Upper lobe of left lung (tissue), 6 donors: ENCODE measurements around the gene AOC2. TPM values are rescaled to one million over a fixed set of nuclear protein-coding genes. Genes with fewer than 3 reads are reported as not detected.

Experiments used
- ATAC-seq, 2 donors: fragments of 200-7000 bp; cut with Tn5 transposase; one replicate each; pipeline ENCODE4 v1.9.1; 2022; ENCODE audit warnings: mild to moderate bottlenecking in 2 of 2, moderate library complexity in 2 of 2; ENCODE audit not compliant: low FRiP score in 2 of 2
- DNase-seq, 2 donors: peaks; one replicate each; pipeline ENCODE4 v3.0.0-alpha.2; 2019 to 2020
- H3K27ac ChIP-seq, 4 donors: fragments of 200-600 bp; sonication (generic); one replicate each; pipeline ENCODE4 v1.5.1; 2016 to 2019
- H3K27me3 ChIP-seq, 4 donors: fragments of 200-600 bp; sonication (generic); one replicate each; pipeline ENCODE4 v1.5.1; 2017 to 2019
- H3K36me3 ChIP-seq, 4 donors: fragments of 200-600 bp; sonication (generic); one replicate each; pipeline ENCODE4 v1.5.1; 2016 to 2019
- H3K4me1 ChIP-seq, 4 donors: fragments of 200-600 bp; sonication (generic); one replicate each; pipeline ENCODE4 v1.5.1; 2018 to 2019
- H3K4me3 ChIP-seq, 4 donors: fragments of 200-600 bp; sonication (generic); one replicate each; pipeline ENCODE4 v1.5.1; 2017 to 2019; ENCODE audit warnings: mild to moderate bottlenecking in 2 of 4, moderate library complexity in 1 of 4
- H3K9me3 ChIP-seq, 4 donors: fragments of 200-600 bp; sonication (generic); one replicate each; pipeline ENCODE4 v1.5.1; 2018 to 2019
- CTCF ChIP-seq, 6 experiments: fragments of 450-650 bp in 4 of 6; fragments of 200-600 bp in 2 of 6; sonication (generic) in 2 of 6; IDR thresholded peaks; one replicate each; pipeline ENCODE4 v1.5.1; 2016 to 2019; ENCODE audit warnings: antibody characterized with exemption in 6 of 6
- EP300 ChIP-seq, 4 donors: sonication (generic); formaldehyde crosslinking; IDR thresholded peaks; one replicate each; pipeline ENCODE4 v1.5.1; 2017; ENCODE audit warnings: antibody characterized with exemption in 4 of 4, control low read depth in 2 of 4
- POLR2A ChIP-seq, 4 donors: fragments of 450-650 bp; IDR thresholded peaks; one replicate each; pipeline ENCODE4 v1.5.1; 2016 to 2017; ENCODE audit warnings: antibody characterized with exemption in 4 of 4, mild to moderate bottlenecking in 2 of 4
- POLR2AphosphoS5 ChIP-seq, 2 donors: sonication (generic); formaldehyde crosslinking; IDR thresholded peaks; one replicate each; pipeline ENCODE4 v1.5.1; 2017; ENCODE audit warnings: antibody characterized with exemption in 2 of 2
- whole genome bisulfite sequencing, 2 donors: methylation state at CpG; one replicate each; pipeline ENCODE4 v1.1.5; 2017 to 2018; 5-methylcytosine and 5-hydroxymethylcytosine counted together
- total RNA-seq, 6 donors: library from RNA; depleted of rRNA in 4 of 6; stranded (reverse); fragments of >200 nt in 4 of 6; gene quantifications; one replicate each; pipeline versions ENCODE4 v1.1.0 to v1.2.1, GENCODE V29; 2016 to 2021
- donor health status: DM: no; HTN: no; CAD: no; lungs with moderate emphysema.
- donor health status: DM: no; HTN: yes; CAD: no; lungs with severe emphysema.

Gene AOC2
- total RNA-seq, 6 donors from 2014 or later, result 1.5 to 5.2 (median 2.9) TPM

GRCh38 chr17:42832213-42832933 lies 12.0 kb upstream of the AOC2 start:
- Histone ChIP-seq H3K27me3 (no peaks in the 10 kb centered on the region), H3K9me3 (no peaks in the 10 kb centered on the region), H3K4me3 (peak overlapping the region; percentile 79 to 98 (median 94)), H3K36me3 (peaks cover 6 to 26% (median 18%) of the 10 kb centered on the region in 4 donors), H3K4me1 (peaks cover 19 to 34% (median 23%) of the 10 kb centered on the region in 4 donors), H3K27ac (peak overlapping the region; percentile 89 to 95 (median 92))
- ATAC-seq (peak; percentile 41 to 54), DNase-seq (no peak)
- 51 to 55% methylated on average over 9 of the region's 9 CpGs for WGBS, 2 donors
- TF ChIP-seq POLR2A (IDR thresholded peaks at IDR 0.05), result no peak
- no peak for TF ChIP-seq EP300 (IDR thresholded peaks at IDR 0.05)
- no peak for TF ChIP-seq POLR2AphosphoS5 (IDR thresholded peaks at IDR 0.05)
- TF ChIP-seq CTCF (IDR thresholded peaks at IDR 0.05), result no peak

DNA sequence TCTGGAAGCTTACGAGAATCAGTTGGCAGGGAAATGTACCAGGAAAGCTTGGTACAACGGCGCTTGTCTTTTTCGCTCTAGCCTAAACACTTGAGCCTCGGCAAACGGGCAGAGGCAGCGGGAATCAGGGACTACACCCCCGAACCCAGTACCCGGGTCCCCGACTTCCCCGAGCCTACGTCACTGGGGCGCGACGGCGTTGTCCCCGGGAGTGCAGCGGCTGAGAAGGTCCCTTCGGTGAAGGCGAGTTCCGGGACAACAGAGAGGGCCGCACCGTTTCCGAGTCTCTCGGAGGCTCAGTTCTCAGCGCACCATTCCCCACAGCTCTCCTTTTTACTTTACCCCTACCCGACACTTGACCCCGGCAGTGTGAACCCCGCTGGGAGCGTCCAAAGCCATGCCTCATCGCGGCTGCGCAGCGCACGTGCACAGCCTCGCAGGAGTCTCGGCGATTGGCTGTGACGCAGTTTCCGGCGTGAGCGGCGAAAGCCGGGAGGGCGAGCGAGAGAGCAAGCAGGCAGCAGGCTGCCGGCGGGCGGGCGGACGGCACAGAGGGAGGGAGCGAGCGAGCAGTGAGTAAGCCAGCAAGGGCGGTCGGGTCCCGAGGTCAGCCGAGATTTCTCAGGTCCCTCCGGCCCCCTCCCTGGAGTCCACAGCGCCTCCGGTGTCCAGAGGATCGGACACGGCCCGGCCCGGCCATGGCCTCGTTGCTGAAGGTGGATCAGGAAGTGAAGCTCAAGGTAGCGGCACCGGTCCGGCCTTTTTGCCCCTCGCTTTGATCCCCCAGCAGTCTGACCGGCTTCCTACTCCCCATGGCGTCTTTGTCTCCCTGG lies 11.2 kb upstream of the AOC2 start, which contains the start of gene PSME3:
Gene PSME3 (plus strand): TSS at position 464 of the 833 bp plus-strand sequence. CDS start 235 bp downstream, at position 699.
- peak; percentile 94 to 97 for ATAC-seq
- 0% methylated on average over 42 to 45 of the region's 71 CpGs for WGBS, 2 donors
- H3K4me3 ChIP-seq, result peak within 1 kb of the TSS; percentile 79 to 98 (median 94)
- no peaks in the 10 kb centered on the region for H3K9me3 ChIP-seq
- no peaks in the 10 kb centered on the region for H3K27me3 ChIP-seq
- peak; percentile 92 to 97 for DNase-seq
- peaks cover 12 to 34% (median 25%) of the 10 kb centered on the region in 4 donors for H3K36me3 ChIP-seq
- TF ChIP-seq CTCF (IDR thresholded peaks at IDR 0.05) (peak in 3 of 6 experiments; percentile 6 to 44 (median 19)), POLR2A (IDR thresholded peaks at IDR 0.05) (peak; percentile 38 to 97 (median 89)), POLR2AphosphoS5 (IDR thresholded peaks at IDR 0.05) (peak; percentile 98 to 99), EP300 (IDR thresholded peaks at IDR 0.05) (peak in 1 of 4 donors; percentile 35)
- peak within 1 kb of the TSS; percentile 89 to 95 (median 92) for H3K27ac ChIP-seq
- H3K4me1 ChIP-seq, result peaks cover 19 to 34% (median 23%) of the 10 kb centered on the region in 4 donors

GRCh38 chr17:42833767-42834422 lies 10.5 kb upstream of the AOC2 start:
- WGBS, 2 donors, result 6 to 31% methylated on average over 3 to 18 of the region's 18 CpGs
- peak overlapping the region; percentile 89 to 95 (median 92) for H3K27ac ChIP-seq
- H3K4me1 ChIP-seq, result peaks cover 19 to 34% (median 23%) of the 10 kb centered on the region in 4 donors
- H3K36me3 ChIP-seq, result peaks cover 20 to 41% (median 33%) of the 10 kb centered on the region in 4 donors
- H3K27me3 ChIP-seq, result no peaks in the 10 kb centered on the region
- ATAC-seq, result peak in 1 of 2 donors; percentile 23
- peak overlapping the region; percentile 79 to 98 (median 94) for H3K4me3 ChIP-seq
- no peaks in the 10 kb centered on the region for H3K9me3 ChIP-seq
- DNase-seq, result no peak
- TF ChIP-seq EP300 (IDR thresholded peaks at IDR 0.05) (no peak), POLR2AphosphoS5 (IDR thresholded peaks at IDR 0.05) (no peak), POLR2A (IDR thresholded peaks at IDR 0.05) (no peak), CTCF (IDR thresholded peaks at IDR 0.05) (no peak)

GRCh38 chr17:42835732-42836131 lies 8.6 kb upstream of the AOC2 start:
- no peaks in the 10 kb centered on the region for H3K27me3 ChIP-seq
- 92 to 94% methylated on average over 6 of the region's 6 CpGs for WGBS, 2 donors
- no peak overlapping the region for H3K4me3 ChIP-seq
- DNase-seq (no peak), ATAC-seq (no peak)
- peaks cover 36 to 60% (median 51%) of the 10 kb centered on the region in 4 donors for H3K36me3 ChIP-seq
- no peaks in the 10 kb centered on the region for H3K9me3 ChIP-seq
- H3K27ac ChIP-seq, result no peak overlapping the region
- no peak for TF ChIP-seq POLR2AphosphoS5 (IDR thresholded peaks at IDR 0.05)
- TF ChIP-seq POLR2A (IDR thresholded peaks at IDR 0.05), result no peak
- no peak for TF ChIP-seq EP300 (IDR thresholded peaks at IDR 0.05)
- no peak for TF ChIP-seq CTCF (IDR thresholded peaks at IDR 0.05)
- peaks cover 19 to 34% (median 23%) of the 10 kb centered on the region in 4 donors for H3K4me1 ChIP-seq
